ENCODE results near the gene BMAL2.

BMAL2 gene

GRCh38 chr12:27309293-27309994 is 23.2 kb upstream of the BMAL2 start:
- no peak overlapping the region for H3K4me3 Mint-ChIP-seq
- no peak for DNase-seq
- no peaks in the 10 kb centered on the region for H3K27me3 Mint-ChIP-seq (ENCODE audit: low read depth, poor library complexity)
- H3K36me3 Mint-ChIP-seq (ENCODE audit: low read depth) = peaks cover 38% of the 10 kb centered on the region
- H3K4me1 Mint-ChIP-seq = no peaks in the 10 kb centered on the region
- H3K27ac Mint-ChIP-seq = peak overlapping the region; percentile 38
- TF ChIP-seq CTCF (IDR thresholded peaks at IDR 0.05) = no peak
- H3K9me3 Mint-ChIP-seq = no peaks in the 10 kb centered on the region

- no peak for TF ChIP-seq CTCF (IDR thresholded peaks at IDR 0.05)
- H3K9me3 Mint-ChIP-seq = no peaks in the 10 kb centered on the region
- no peak overlapping the region for H3K27ac Mint-ChIP-seq
- H3K4me1 Mint-ChIP-seq = no peaks in the 10 kb centered on the region
- no peak for DNase-seq
- peaks cover 43% of the 10 kb centered on the region for H3K36me3 Mint-ChIP-seq (ENCODE audit: low read depth)
- H3K4me3 Mint-ChIP-seq = no peak overlapping the region
- no peaks in the 10 kb centered on the region for H3K27me3 Mint-ChIP-seq (ENCODE audit: low read depth, poor library complexity)
These were observed 22.7 kb upstream of the BMAL2 start for GRCh38 chr12:27309995-27310315.

GRCh38 chr12:27316947-27317346 is 15.7 kb upstream of the BMAL2 start:
- Mint-ChIP-seq H3K9me3 (no peaks in the 10 kb centered on the region), H3K4me1 (no peaks in the 10 kb centered on the region), H3K27me3 (ENCODE audit: low read depth, poor library complexity) (no peaks in the 10 kb centered on the region), H3K27ac (no peak overlapping the region), H3K36me3 (ENCODE audit: low read depth) (peaks cover 58% of the 10 kb centered on the region), H3K4me3 (no peak overlapping the region)
- no peak for TF ChIP-seq CTCF (IDR thresholded peaks at IDR 0.05)
- DNase-seq = no peak

GRCh38 chr12:27319409-27319808 is 13.2 kb upstream of the BMAL2 start:
- Mint-ChIP-seq H3K27me3 (ENCODE audit: low read depth, poor library complexity) (no peaks in the 10 kb centered on the region), H3K36me3 (ENCODE audit: low read depth) (peaks cover 49% of the 10 kb centered on the region), H3K27ac (no peak overlapping the region), H3K9me3 (no peaks in the 10 kb centered on the region), H3K4me1 (no peaks in the 10 kb centered on the region), H3K4me3 (no peak overlapping the region)
- no peak for DNase-seq
- TF ChIP-seq CTCF (IDR thresholded peaks at IDR 0.05) = no peak

GRCh38 chr12:27319848-27320247 is 12.8 kb upstream of the BMAL2 start:
- no peaks in the 10 kb centered on the region for H3K9me3 Mint-ChIP-seq
- TF ChIP-seq CTCF (IDR thresholded peaks at IDR 0.05) = no peak
- H3K4me3 Mint-ChIP-seq = no peak overlapping the region
- no peaks in the 10 kb centered on the region for H3K27me3 Mint-ChIP-seq (ENCODE audit: low read depth, poor library complexity)
- H3K36me3 Mint-ChIP-seq (ENCODE audit: low read depth) = peaks cover 45% of the 10 kb centered on the region
- no peak for DNase-seq
- H3K4me1 Mint-ChIP-seq = no peaks in the 10 kb centered on the region
- no peak overlapping the region for H3K27ac Mint-ChIP-seq

GRCh38 chr12:27324530-27324929 is 8.1 kb upstream of the BMAL2 start:
- Mint-ChIP-seq H3K9me3 (no peaks in the 10 kb centered on the region), H3K27me3 (ENCODE audit: low read depth, poor library complexity) (peaks cover 1% of the 10 kb centered on the region), H3K27ac (no peak overlapping the region), H3K4me3 (no peak overlapping the region), H3K4me1 (no peaks in the 10 kb centered on the region), H3K36me3 (ENCODE audit: low read depth) (peaks cover 20% of the 10 kb centered on the region)
- TF ChIP-seq CTCF (IDR thresholded peaks at IDR 0.05) = no peak
- DNase-seq = no peak

All from nephron progenitor cell (in vitro differentiated cells).